ENCODE results near the gene HS3ST3A1. TPM values are rescaled to one million over a fixed set of nuclear protein-coding genes. Genes with fewer than 3 reads are reported as not detected.
A peak's percentile ranks its signal among the peaks of the same experiment; 100 is the strongest.

Gene HS3ST3A1
- total and polyA plus RNA-seq, 5 donors from 2014 or later: 1.8 to 8.3 (median 7.4) TPM

DNA sequence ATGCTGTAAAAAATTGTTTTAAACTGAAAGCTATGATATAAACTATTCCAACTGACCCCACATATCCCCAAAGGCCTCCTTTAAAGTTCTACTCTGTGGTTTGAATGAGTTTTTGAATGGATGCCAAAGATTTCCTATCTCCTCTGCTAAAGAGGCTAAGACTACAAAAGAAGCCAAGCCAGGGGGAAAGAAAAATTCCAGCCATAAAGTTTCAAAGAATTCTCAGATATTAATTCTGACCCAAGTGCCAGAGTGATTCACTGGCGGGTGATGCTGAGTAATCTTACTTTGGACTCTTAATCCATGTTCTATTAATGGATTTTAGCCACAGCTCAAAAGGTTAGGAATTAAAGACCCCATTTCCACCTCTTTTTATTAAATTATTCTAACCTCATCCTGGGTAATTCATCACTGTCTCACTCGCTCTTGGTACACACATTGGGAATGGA is 60.7 kb downstream of the HS3ST3A1 start:
- Histone ChIP-seq H3K27me3 (ENCODE audit: control insufficient read depth, insufficient read depth, low read length) (no peaks in the 10 kb centered on the region), H3K36me3 (ENCODE audit: control insufficient read depth, insufficient read depth, low read length) (no peaks in the 10 kb centered on the region), H3K4me3 (ENCODE audit: low read depth, low read length) (no peak overlapping the region), H3K4me1 (ENCODE audit: control insufficient read depth, insufficient read depth, low read length, poor library complexity, severe bottlenecking) (no peaks in the 10 kb centered on the region), H3K27ac (ENCODE audit: insufficient read depth, low read length, poor library complexity, severe bottlenecking) (no peak overlapping the region), H3K9me3 (ENCODE audit: control insufficient read depth in 2 of 2, low read length in 2 of 2) (no peaks in the 10 kb centered on the region)
- H3K27ac Mint-ChIP-seq: no peak overlapping the region
- H3K4me1 Mint-ChIP-seq: no peaks in the 10 kb centered on the region
- no peak overlapping the region for H3K4me3 Mint-ChIP-seq
- ATAC-seq (ENCODE audit: low read depth in 2 of 2) (no peak), DNase-seq (no peak)
- peaks cover 4% of the 10 kb centered on the region for H3K27me3 Mint-ChIP-seq
- no peaks in the 10 kb centered on the region for H3K36me3 Mint-ChIP-seq
- H3K9me3 Mint-ChIP-seq: peaks cover 0 to 6% (median 2%) of the 10 kb centered on the region in 7 donors

DNA sequence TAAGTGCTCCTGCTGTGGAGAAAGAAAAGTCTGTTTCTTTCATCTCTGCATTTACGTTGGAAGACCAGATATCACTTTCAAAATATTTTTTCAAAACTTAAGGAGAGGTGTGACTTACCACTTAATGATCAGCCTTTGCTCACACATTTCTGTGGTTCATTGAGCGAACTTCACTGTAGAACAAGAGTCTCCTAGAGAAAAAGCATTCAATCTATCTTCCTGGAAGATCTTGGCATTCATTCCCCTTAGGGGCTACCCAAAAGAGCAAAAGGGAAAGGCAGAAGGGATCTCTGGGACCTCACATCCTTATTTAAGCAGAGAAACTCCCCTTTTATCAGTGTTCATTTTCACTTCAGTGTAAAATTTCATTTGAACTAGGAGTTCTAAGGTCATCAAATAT is 61.2 kb downstream of the HS3ST3A1 start:
- H3K4me1 Mint-ChIP-seq: no peaks in the 10 kb centered on the region
- peaks cover 0 to 6% (median 2%) of the 10 kb centered on the region in 7 donors for H3K9me3 Mint-ChIP-seq
- ATAC-seq (ENCODE audit: low read depth in 2 of 2) (no peak), DNase-seq (no peak)
- peaks cover 4% of the 10 kb centered on the region for H3K27me3 Mint-ChIP-seq
- H3K27ac Mint-ChIP-seq: no peak overlapping the region
- Histone ChIP-seq H3K4me3 (ENCODE audit: low read depth, low read length) (no peak overlapping the region), H3K36me3 (ENCODE audit: control insufficient read depth, insufficient read depth, low read length) (no peaks in the 10 kb centered on the region), H3K27ac (ENCODE audit: insufficient read depth, low read length, poor library complexity, severe bottlenecking) (no peak overlapping the region), H3K27me3 (ENCODE audit: control insufficient read depth, insufficient read depth, low read length) (no peaks in the 10 kb centered on the region), H3K9me3 (ENCODE audit: control insufficient read depth in 2 of 2, low read length in 2 of 2) (no peaks in the 10 kb centered on the region), H3K4me1 (ENCODE audit: control insufficient read depth, insufficient read depth, low read length, poor library complexity, severe bottlenecking) (no peaks in the 10 kb centered on the region)
- no peaks in the 10 kb centered on the region for H3K36me3 Mint-ChIP-seq
- no peak overlapping the region for H3K4me3 Mint-ChIP-seq

DNA sequence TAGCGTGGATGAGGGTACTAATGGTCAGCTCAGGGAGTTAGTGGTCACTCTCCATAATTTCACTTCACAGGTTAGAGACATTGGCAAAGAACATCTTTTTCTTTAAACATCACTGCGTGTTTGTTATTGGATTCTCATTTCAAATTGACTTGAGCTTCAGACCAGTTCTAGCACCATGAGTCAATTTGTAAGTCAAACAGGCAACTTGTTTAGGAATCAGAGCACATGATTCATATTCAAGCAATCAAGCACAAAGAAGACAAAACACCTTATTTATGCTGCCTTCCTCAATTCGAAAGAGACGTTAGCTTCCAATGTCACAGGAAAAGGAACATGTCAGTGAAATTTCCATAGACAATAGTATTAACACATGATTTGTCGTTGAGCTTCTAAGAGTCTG is 62.3 kb downstream of the HS3ST3A1 start:
- no peaks in the 10 kb centered on the region for H3K36me3 ChIP-seq (ENCODE audit: control insufficient read depth, insufficient read depth, low read length)
- peaks cover 0 to 4% of the 10 kb centered on the region in 2 experiments for H3K9me3 ChIP-seq (ENCODE audit: control insufficient read depth in 2 of 2, low read length in 2 of 2)
- no peak overlapping the region for H3K27ac ChIP-seq (ENCODE audit: insufficient read depth, low read length, poor library complexity, severe bottlenecking)
- Mint-ChIP-seq H3K4me3 (no peak overlapping the region), H3K9me3 (peaks cover 0 to 4% (median 1%) of the 10 kb centered on the region in 7 donors), H3K4me1 (no peaks in the 10 kb centered on the region), H3K27ac (no peak overlapping the region), H3K36me3 (no peaks in the 10 kb centered on the region), H3K27me3 (peaks cover 4% of the 10 kb centered on the region)
- no peaks in the 10 kb centered on the region for H3K27me3 ChIP-seq (ENCODE audit: control insufficient read depth, insufficient read depth, low read length)
- H3K4me1 ChIP-seq (ENCODE audit: control insufficient read depth, insufficient read depth, low read length, poor library complexity, severe bottlenecking): no peaks in the 10 kb centered on the region
- H3K4me3 ChIP-seq (ENCODE audit: low read depth, low read length): no peak overlapping the region
- DNase-seq (no peak), ATAC-seq (ENCODE audit: low read depth in 2 of 2) (no peak)

DNA sequence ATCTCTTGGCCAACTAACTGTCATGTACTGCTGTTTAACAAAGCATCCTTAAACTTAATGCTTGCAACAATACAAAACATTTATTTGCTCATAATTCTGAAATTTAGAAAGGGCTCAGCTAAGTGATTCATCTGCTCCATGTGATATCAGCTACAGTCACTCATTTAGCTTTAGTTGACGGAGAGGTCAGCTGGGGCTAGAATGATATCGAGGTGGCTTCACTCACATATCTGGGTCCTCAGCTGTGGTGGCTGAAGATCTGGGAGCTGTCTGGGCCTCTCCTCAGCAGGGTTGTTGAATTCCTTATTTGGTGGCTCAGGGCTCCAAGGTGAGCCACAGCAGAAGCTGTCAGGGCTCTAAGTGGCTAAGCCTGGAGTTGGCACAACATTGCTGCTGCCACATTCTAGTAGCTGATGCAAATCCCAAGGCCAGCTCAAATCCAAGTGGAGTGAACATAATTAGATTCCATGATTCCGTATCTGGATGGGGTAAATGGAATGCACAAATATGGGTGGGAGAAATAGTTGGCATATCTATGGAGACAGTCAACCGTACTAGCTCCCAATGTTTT is 62.8 kb downstream of the HS3ST3A1 start:
- Mint-ChIP-seq H3K27ac (no peak overlapping the region), H3K9me3 (peaks cover 0 to 5% (median 2%) of the 10 kb centered on the region in 7 donors), H3K4me1 (no peaks in the 10 kb centered on the region), H3K27me3 (peaks cover 4% of the 10 kb centered on the region), H3K4me3 (peak overlapping the region in 1 of 4 donors; percentile 4), H3K36me3 (no peaks in the 10 kb centered on the region)
- peaks cover 0 to 4% of the 10 kb centered on the region in 2 experiments for H3K9me3 ChIP-seq (ENCODE audit: control insufficient read depth in 2 of 2, low read length in 2 of 2)
- no peaks in the 10 kb centered on the region for H3K27me3 ChIP-seq (ENCODE audit: control insufficient read depth, insufficient read depth, low read length)
- H3K36me3 ChIP-seq (ENCODE audit: control insufficient read depth, insufficient read depth, low read length): no peaks in the 10 kb centered on the region
- DNase-seq: no peak
- H3K4me1 ChIP-seq (ENCODE audit: control insufficient read depth, insufficient read depth, low read length, poor library complexity, severe bottlenecking): no peaks in the 10 kb centered on the region
- ATAC-seq (ENCODE audit: low read depth in 2 of 2): no peak
- H3K4me3 ChIP-seq (ENCODE audit: low read depth, low read length): no peak overlapping the region
- no peak overlapping the region for H3K27ac ChIP-seq (ENCODE audit: insufficient read depth, low read length, poor library complexity, severe bottlenecking)

DNA sequence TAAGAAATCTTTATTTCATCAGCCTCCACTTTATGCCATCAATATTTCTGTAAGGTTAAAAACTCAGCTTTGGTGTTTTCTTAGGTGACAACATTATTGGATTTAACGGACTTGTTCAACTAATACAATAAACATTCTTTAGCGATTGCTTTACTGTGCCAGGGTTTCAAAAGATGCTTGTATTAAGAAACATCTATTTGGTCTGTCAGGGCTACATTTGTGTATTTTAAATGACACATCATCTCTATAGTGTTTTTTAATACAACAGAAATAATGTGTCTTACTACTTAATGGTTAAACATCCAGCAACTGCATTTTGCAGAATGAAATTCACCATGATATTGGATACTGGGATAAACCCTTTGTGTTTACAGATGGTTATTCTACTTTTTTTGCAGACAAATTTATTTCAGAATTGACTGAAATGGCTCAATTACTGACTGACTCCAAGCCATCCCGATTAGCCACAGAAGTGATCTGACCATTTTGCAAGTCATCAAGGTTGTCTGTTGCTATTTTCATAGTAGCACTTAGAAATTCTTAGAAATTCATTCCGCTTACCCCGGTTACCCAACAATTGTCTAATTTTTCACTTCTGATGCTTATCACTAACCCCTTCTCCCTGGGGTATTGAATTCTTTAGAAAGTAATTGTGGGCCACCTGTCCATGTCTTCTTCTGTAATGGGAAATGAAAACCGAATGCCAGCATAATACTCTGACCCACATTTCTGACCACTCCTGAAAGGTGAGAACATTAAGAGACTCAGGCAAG is 63.7 kb downstream of the HS3ST3A1 start:
- ATAC-seq (ENCODE audit: low read depth in 2 of 2): no peak
- Mint-ChIP-seq H3K9me3 (peaks cover 0 to 5% (median 3%) of the 10 kb centered on the region in 7 donors), H3K36me3 (no peaks in the 10 kb centered on the region), H3K27me3 (peaks cover 4% of the 10 kb centered on the region), H3K4me1 (no peaks in the 10 kb centered on the region), H3K27ac (no peak overlapping the region), H3K4me3 (no peak overlapping the region)
- Histone ChIP-seq H3K4me3 (ENCODE audit: low read depth, low read length) (no peak overlapping the region), H3K4me1 (ENCODE audit: control insufficient read depth, insufficient read depth, low read length, poor library complexity, severe bottlenecking) (no peaks in the 10 kb centered on the region), H3K27me3 (ENCODE audit: control insufficient read depth, insufficient read depth, low read length) (no peaks in the 10 kb centered on the region), H3K9me3 (ENCODE audit: control insufficient read depth in 2 of 2, low read length in 2 of 2) (peaks cover 0 to 4% of the 10 kb centered on the region in 2 experiments), H3K27ac (ENCODE audit: insufficient read depth, low read length, poor library complexity, severe bottlenecking) (no peak overlapping the region), H3K36me3 (ENCODE audit: control insufficient read depth, insufficient read depth, low read length) (no peaks in the 10 kb centered on the region)
- no peak for DNase-seq

DNA sequence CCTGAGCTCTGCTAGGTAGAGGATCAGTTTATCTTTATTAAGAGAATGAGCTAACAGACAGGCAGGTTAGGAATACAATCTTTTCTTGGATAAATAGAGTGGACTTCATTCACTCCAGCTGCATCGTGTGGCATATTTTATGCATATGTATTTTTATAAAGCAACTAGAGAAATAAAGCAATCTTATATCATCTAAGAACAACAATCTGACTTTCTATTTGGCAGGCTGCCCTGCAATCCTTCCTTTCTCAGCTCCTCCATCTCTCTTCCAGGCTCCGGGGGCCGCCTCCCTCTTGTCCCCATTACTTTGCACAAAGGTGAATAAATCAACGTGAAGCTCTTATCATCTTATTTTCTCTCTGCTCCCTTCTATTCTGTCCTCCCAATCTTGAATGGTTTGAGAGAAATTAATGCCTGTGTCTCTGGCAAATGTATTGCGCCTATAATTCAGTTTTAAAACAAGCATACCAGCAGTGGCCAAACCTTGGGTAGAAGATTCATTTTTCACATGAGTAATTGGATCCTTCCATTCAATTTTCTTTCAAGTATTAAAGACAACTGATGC is 64.5 kb downstream of the HS3ST3A1 start:
- ATAC-seq (ENCODE audit: low read depth in 2 of 2): no peak
- no peak overlapping the region for H3K4me3 Mint-ChIP-seq
- peaks cover 0 to 6% (median 3%) of the 10 kb centered on the region in 7 donors for H3K9me3 Mint-ChIP-seq
- peaks cover 0 to 4% of the 10 kb centered on the region in 2 experiments for H3K9me3 ChIP-seq (ENCODE audit: control insufficient read depth in 2 of 2, low read length in 2 of 2)
- no peaks in the 10 kb centered on the region for H3K36me3 Mint-ChIP-seq
- no peak overlapping the region for H3K27ac ChIP-seq (ENCODE audit: insufficient read depth, low read length, poor library complexity, severe bottlenecking)
- no peaks in the 10 kb centered on the region for H3K36me3 ChIP-seq (ENCODE audit: control insufficient read depth, insufficient read depth, low read length)
- H3K27ac Mint-ChIP-seq: no peak overlapping the region
- peaks cover 10% of the 10 kb centered on the region for H3K27me3 Mint-ChIP-seq
- H3K4me1 Mint-ChIP-seq: no peaks in the 10 kb centered on the region
- H3K4me3 ChIP-seq (ENCODE audit: low read depth, low read length): no peak overlapping the region
- no peaks in the 10 kb centered on the region for H3K4me1 ChIP-seq (ENCODE audit: control insufficient read depth, insufficient read depth, low read length, poor library complexity, severe bottlenecking)
- DNase-seq: no peak
- H3K27me3 ChIP-seq (ENCODE audit: control insufficient read depth, insufficient read depth, low read length): no peaks in the 10 kb centered on the region

DNA sequence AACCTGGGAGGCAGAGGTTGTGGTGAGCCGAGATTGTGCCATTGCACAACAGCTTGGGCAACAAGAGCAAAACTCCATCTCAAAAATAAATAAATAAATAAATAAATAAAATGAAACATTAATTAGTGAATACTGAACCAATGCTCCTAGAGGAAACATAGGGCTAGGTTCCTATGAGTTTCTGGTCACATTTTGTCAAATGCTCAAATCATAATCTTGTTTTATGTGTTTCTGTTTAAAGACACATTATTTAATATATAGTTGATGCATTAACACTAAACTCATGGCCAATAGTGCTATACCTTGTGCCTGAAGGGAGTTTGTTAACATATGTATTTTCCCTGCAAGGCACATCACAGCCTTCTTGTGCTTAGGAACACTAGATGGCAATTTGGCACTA is 66.8 kb downstream of the HS3ST3A1 start:
- ATAC-seq (ENCODE audit: low read depth in 2 of 2): no peak
- H3K4me1 Mint-ChIP-seq: no peaks in the 10 kb centered on the region
- H3K27me3 ChIP-seq (ENCODE audit: control insufficient read depth, insufficient read depth, low read length): peaks cover 2% of the 10 kb centered on the region
- peaks cover 20% of the 10 kb centered on the region for H3K27me3 Mint-ChIP-seq
- H3K9me3 Mint-ChIP-seq: peaks cover 0 to 3% (median 3%) of the 10 kb centered on the region in 7 donors
- H3K36me3 Mint-ChIP-seq: no peaks in the 10 kb centered on the region
- H3K4me3 Mint-ChIP-seq: no peak overlapping the region
- no peaks in the 10 kb centered on the region for H3K4me1 ChIP-seq (ENCODE audit: control insufficient read depth, insufficient read depth, low read length, poor library complexity, severe bottlenecking)
- no peaks in the 10 kb centered on the region for H3K36me3 ChIP-seq (ENCODE audit: control insufficient read depth, insufficient read depth, low read length)
- H3K9me3 ChIP-seq (ENCODE audit: control insufficient read depth in 2 of 2, low read length in 2 of 2): peaks cover 4% of the 10 kb centered on the region in 2 experiments
- H3K27ac ChIP-seq (ENCODE audit: insufficient read depth, low read length, poor library complexity, severe bottlenecking): no peak overlapping the region
- H3K27ac Mint-ChIP-seq: no peak overlapping the region
- no peak overlapping the region for H3K4me3 ChIP-seq (ENCODE audit: low read depth, low read length)
- DNase-seq: no peak
